Keratinocyte (primary cell): Measurements from ENCODE around the gene SMAD7. TPM values are rescaled to one million over a fixed set of nuclear protein-coding genes. Genes with fewer than 3 reads are reported as not detected.

Source experiments
- DNase-seq: peaks from one replicate; pipeline ENCODE4 v3.0.0-alpha.2; 2011; ENCODE audit warnings: low read depth, missing footprints, low spot score
- FAIRE-seq: peaks from 2 replicates; lab custom pipeline; 2011; peaks lifted over from hg19 to GRCh38; lab: Jason Lieb, UNC
- H2AFZ ChIP-seq: 2 replicates; pipeline ENCODE4 v1.6.0; 2012; ENCODE audit warnings: low read length, control low read depth, inconsistent platforms; ENCODE audit not compliant: control insufficient read depth
- H3K27ac ChIP-seq: 2 replicates; pipeline ENCODE4 v1.5.1; 2011; ENCODE audit warnings: low read length; ENCODE audit not compliant: control insufficient read depth, insufficient read depth
- H3K27me3 ChIP-seq: 3 replicates; pipeline ENCODE4 v1.6.0; 2011; ENCODE audit warnings: low read length; ENCODE audit not compliant: control insufficient read depth, insufficient read depth; ENCODE audit errors: extremely low read depth
- H3K36me3 ChIP-seq, 2 experiments: 2 replicates in 1 of 2; 3 replicates in 1 of 2; pipeline ENCODE4 v1.5.1; 2011; ENCODE audit warnings: low read length in 2 of 2, mild to moderate bottlenecking in 1 of 2; ENCODE audit not compliant: control insufficient read depth in 2 of 2, insufficient read depth in 2 of 2; ENCODE audit errors: extremely low read depth in 1 of 2
- H3K4me1 ChIP-seq: 3 replicates; pipeline ENCODE4 v1.5.1; 2011; ENCODE audit warnings: low read length; ENCODE audit not compliant: control insufficient read depth, insufficient read depth; ENCODE audit errors: extremely low read depth
- H3K4me2 ChIP-seq: 3 replicates; pipeline ENCODE4 v1.6.0; 2011; ENCODE audit warnings: low read depth, low read length; ENCODE audit not compliant: control insufficient read depth, insufficient read depth; ENCODE audit errors: extremely low read depth
- H3K4me3 ChIP-seq, 3 experiments: fragments of 200-600 bp in 1 of 3; sonication (generic) in 1 of 3; 2 replicates in 2 of 3; 3 replicates in 1 of 3; pipeline ENCODE4 v1.5.1; 2011 to 2016; ENCODE audit warnings: low read length in 3 of 3, mild to moderate bottlenecking in 3 of 3, control low read depth in 2 of 3, inconsistent platforms in 1 of 3, low read depth in 1 of 3, mixed read lengths in 1 of 3, mixed run types in 1 of 3, moderate library complexity in 1 of 3; ENCODE audit not compliant: control insufficient read depth in 2 of 3, insufficient read depth in 2 of 3; ENCODE audit errors: extremely low read depth in 1 of 3
- H3K79me2 ChIP-seq: 2 replicates; pipeline ENCODE4 v1.6.0; 2012; ENCODE audit warnings: low read length; ENCODE audit not compliant: control insufficient read depth, insufficient read depth
- H3K9ac ChIP-seq: 3 replicates; pipeline ENCODE4 v1.6.0; 2011; ENCODE audit warnings: low read length; ENCODE audit not compliant: control insufficient read depth, insufficient read depth; ENCODE audit errors: extremely low read depth
- H3K9me1 ChIP-seq: 3 replicates; pipeline ENCODE4 v1.6.0; 2011; ENCODE audit warnings: low read length; ENCODE audit not compliant: control insufficient read depth, insufficient read depth; ENCODE audit errors: extremely low read depth
- H3K9me3 ChIP-seq: 2 replicates; pipeline ENCODE4 v1.5.1; 2012; ENCODE audit warnings: low read depth, low read length; ENCODE audit not compliant: control insufficient read depth
- H4K20me1 ChIP-seq: 3 replicates; pipeline ENCODE4 v1.6.0; 2011; ENCODE audit warnings: low read length; ENCODE audit not compliant: control insufficient read depth, insufficient read depth; ENCODE audit errors: extremely low read depth
- EZH2 ChIP-seq: IDR thresholded peaks from one replicate; pipeline ENCODE4 v1.6.1; 2012; ENCODE audit warnings: inconsistent platforms, mild to moderate bottlenecking, low read length, moderate library complexity
- dilution Hi-C: fragments of 300-500 bp; cut with MboI; formaldehyde crosslinking; loops from one replicate; pipeline ENCODE4 v1.7.0; 2020; ENCODE audit warnings: low sequenced_read_pairs; ENCODE audit not compliant: extremely low pct_ligation_motif_present
- polyA plus RNA-seq, 5 experiments: library from polyadenylated mRNA; depleted of rRNA in 3 of 5; stranded (reverse) in 3 of 5; stranded (forward) in 1 of 5; unstranded in 1 of 5; fragments of >200 nt; gene quantifications; 1 replicate in 1 of 5; 2 replicates in 3 of 5; 3 replicates in 1 of 5; pipeline versions ENCODE4 v1.2.1 to v1.2.3, GENCODE V29; 2011 to 2012; ENCODE audit warnings: missing spikeins in 2 of 5, low read depth in 1 of 5, low replicate concordance in 1 of 5
- TF ChIP-seq, protein P1 (sequence below), 3 experiments: IDR thresholded peaks in 1 of 3; conservative IDR thresholded peaks in 1 of 3; optimal IDR thresholded peaks in 1 of 3; 2 replicates in 2 of 3; 3 replicates in 1 of 3; pipeline versions ENCODE3 to v1.5.1; 2011; ENCODE audit warnings: low read length in 3 of 3, mild to moderate bottlenecking in 3 of 3, moderate library complexity in 2 of 3, control low read depth in 1 of 3, inconsistent platforms in 1 of 3; ENCODE audit not compliant: insufficient read depth in 2 of 3; ENCODE audit errors: extremely low read depth in 1 of 3

Gene SMAD7
- polyA plus RNA-seq, 1 donor (not counting 4 experiments of a cell fraction or from before 2014, with no cell fraction given): 9.5 TPM

GRCh38 chr18:48975120-48975816 is 24.5 kb upstream of the SMAD7 start:
- no peaks in the 10 kb centered on the region for H3K36me3 ChIP-seq
- TF ChIP-seq, protein P1, sequence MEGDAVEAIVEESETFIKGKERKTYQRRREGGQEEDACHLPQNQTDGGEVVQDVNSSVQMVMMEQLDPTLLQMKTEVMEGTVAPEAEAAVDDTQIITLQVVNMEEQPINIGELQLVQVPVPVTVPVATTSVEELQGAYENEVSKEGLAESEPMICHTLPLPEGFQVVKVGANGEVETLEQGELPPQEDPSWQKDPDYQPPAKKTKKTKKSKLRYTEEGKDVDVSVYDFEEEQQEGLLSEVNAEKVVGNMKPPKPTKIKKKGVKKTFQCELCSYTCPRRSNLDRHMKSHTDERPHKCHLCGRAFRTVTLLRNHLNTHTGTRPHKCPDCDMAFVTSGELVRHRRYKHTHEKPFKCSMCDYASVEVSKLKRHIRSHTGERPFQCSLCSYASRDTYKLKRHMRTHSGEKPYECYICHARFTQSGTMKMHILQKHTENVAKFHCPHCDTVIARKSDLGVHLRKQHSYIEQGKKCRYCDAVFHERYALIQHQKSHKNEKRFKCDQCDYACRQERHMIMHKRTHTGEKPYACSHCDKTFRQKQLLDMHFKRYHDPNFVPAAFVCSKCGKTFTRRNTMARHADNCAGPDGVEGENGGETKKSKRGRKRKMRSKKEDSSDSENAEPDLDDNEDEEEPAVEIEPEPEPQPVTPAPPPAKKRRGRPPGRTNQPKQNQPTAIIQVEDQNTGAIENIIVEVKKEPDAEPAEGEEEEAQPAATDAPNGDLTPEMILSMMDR (optimal IDR thresholded peaks at IDR 0.05 in 1 of 3, IDR thresholded peaks at IDR 0.05 in 1 of 3, conservative IDR thresholded peaks at IDR 0.05 in 1 of 3; ENCODE audit: extremely low read depth in 1 of 3, insufficient read depth in 2 of 3, low read length in 3 of 3): no peak
- no peak for TF ChIP-seq EZH2
- H3K79me2 ChIP-seq: no peaks in the 10 kb centered on the region
- no peak for DNase-seq
- no peaks in the 10 kb centered on the region for H3K27me3 ChIP-seq
- dilution Hi-C loops: no loop called here
- peak overlapping the region; percentile 43 to 53 (median 49) for H3K4me3 ChIP-seq
- peaks cover 23% of the 10 kb centered on the region for H3K4me1 ChIP-seq
- H3K4me2 ChIP-seq: peak overlapping the region; percentile 67
- no peaks in the 10 kb centered on the region for H3K9me3 ChIP-seq
- H3K9ac ChIP-seq: peak overlapping the region; percentile 69
- H2AFZ ChIP-seq: peak overlapping the region; percentile 46
- H4K20me1 ChIP-seq: no peaks in the 10 kb centered on the region
- peak overlapping the region; percentile 36 for H3K27ac ChIP-seq
- no peak for FAIRE-seq
- no peaks in the 10 kb centered on the region for H3K9me1 ChIP-seq

- dilution Hi-C loops: no loop called here
- no peak for FAIRE-seq
- H3K4me1 ChIP-seq: peaks cover 23% of the 10 kb centered on the region
- no peaks in the 10 kb centered on the region for H3K27me3 ChIP-seq
- H3K9ac ChIP-seq: peak overlapping the region; percentile 69
- H4K20me1 ChIP-seq: no peaks in the 10 kb centered on the region
- no peaks in the 10 kb centered on the region for H3K36me3 ChIP-seq
- H3K4me2 ChIP-seq: peak overlapping the region; percentile 67
- peak overlapping the region; percentile 65 for H2AFZ ChIP-seq
- no peaks in the 10 kb centered on the region for H3K79me2 ChIP-seq
- H3K27ac ChIP-seq: no peak overlapping the region
- no peak for DNase-seq
- H3K9me3 ChIP-seq: no peaks in the 10 kb centered on the region
- no peaks in the 10 kb centered on the region for H3K9me1 ChIP-seq
- no peak overlapping the region for H3K4me3 ChIP-seq
- TF ChIP-seq, protein P1 (optimal IDR thresholded peaks at IDR 0.05 in 1 of 3, IDR thresholded peaks at IDR 0.05 in 1 of 3, conservative IDR thresholded peaks at IDR 0.05 in 1 of 3; ENCODE audit: extremely low read depth in 1 of 3, insufficient read depth in 2 of 3, low read length in 3 of 3): no peak
- no peak for TF ChIP-seq EZH2
These were observed 23.7 kb upstream of the SMAD7 start for GRCh38 chr18:48974304-48975119.
